NCI-H1092 treated with DMSO at 0.1 percent for 48 hours (cell line): ENCODE results near the gene AGFG1.
A peak's percentile ranks its signal among the peaks of the same experiment; 100 is the strongest.

Source experiments
- DNase-seq: peaks from one replicate; lab custom pipeline; 2025; lab: John Stamatoyannopoulos, UW

Gene AGFG1

GRCh38 chr2:227461811-227462461 lies 10.0 kb upstream of the AGFG1 start:
- no peak for DNase-seq

GRCh38 chr2:227462462-227462951 lies 9.4 kb upstream of the AGFG1 start:
- DNase-seq = no peak

GRCh38 chr2:227462972-227463931 lies 8.7 kb upstream of the AGFG1 start:
- DNase-seq = no peak

GRCh38 chr2:227464361-227464760 lies 7.6 kb upstream of the AGFG1 start:
- no peak for DNase-seq

- no peak for DNase-seq
These were observed 7.1 kb upstream of the AGFG1 start for GRCh38 chr2:227464851-227465250.

GRCh38 chr2:227466887-227467600 lies 4.9 kb upstream of the AGFG1 start:
- DNase-seq = no peak

GRCh38 chr2:227471412-227471811 lies 544 bp upstream of the AGFG1 start:
- DNase-seq = no peak

- DNase-seq = no peak
These were observed 537 bp downstream of the AGFG1 start for GRCh38 chr2:227472265-227473121.

GRCh38 chr2:227473122-227473461 lies 1.1 kb downstream of the AGFG1 start:
- DNase-seq = peak; percentile 10

- DNase-seq = no peak
These were observed 1.9 kb downstream of the AGFG1 start for GRCh38 chr2:227473806-227474205.

GRCh38 chr2:227474410-227474809 lies 2.5 kb downstream of the AGFG1 start:
- DNase-seq = no peak

GRCh38 chr2:227477291-227477690 lies 5.3 kb downstream of the AGFG1 start:
- no peak for DNase-seq

- no peak for DNase-seq
These were observed 8.0 kb downstream of the AGFG1 start for GRCh38 chr2:227479865-227480475.

GRCh38 chr2:227480528-227480927 lies 8.6 kb downstream of the AGFG1 start:
- DNase-seq = no peak

GRCh38 chr2:227482638-227483340 lies 10.8 kb downstream of the AGFG1 start:
- no peak for DNase-seq

- no peak for DNase-seq
These were observed 13.5 kb downstream of the AGFG1 start for GRCh38 chr2:227485429-227485828.

- no peak for DNase-seq
These were observed 14.7 kb downstream of the AGFG1 start for GRCh38 chr2:227486688-227487087.

- no peak for DNase-seq
These were observed 16.1 kb downstream of the AGFG1 start for GRCh38 chr2:227488045-227488444.

- DNase-seq = no peak
These were observed 19.4 kb downstream of the AGFG1 start for GRCh38 chr2:227491386-227491785.

- no peak for DNase-seq
These were observed 21.6 kb downstream of the AGFG1 start for GRCh38 chr2:227493524-227493923.

GRCh38 chr2:227497158-227497557 lies 25.2 kb downstream of the AGFG1 start:
- DNase-seq = no peak
